ENCODE measurements around the gene DLL1. TPM values are rescaled to one million over a fixed set of nuclear protein-coding genes. Genes with fewer than 3 reads are reported as not detected.

The DLL1 gene
- total RNA-seq, 1 donor from 2014 or later = not detected

DNA sequence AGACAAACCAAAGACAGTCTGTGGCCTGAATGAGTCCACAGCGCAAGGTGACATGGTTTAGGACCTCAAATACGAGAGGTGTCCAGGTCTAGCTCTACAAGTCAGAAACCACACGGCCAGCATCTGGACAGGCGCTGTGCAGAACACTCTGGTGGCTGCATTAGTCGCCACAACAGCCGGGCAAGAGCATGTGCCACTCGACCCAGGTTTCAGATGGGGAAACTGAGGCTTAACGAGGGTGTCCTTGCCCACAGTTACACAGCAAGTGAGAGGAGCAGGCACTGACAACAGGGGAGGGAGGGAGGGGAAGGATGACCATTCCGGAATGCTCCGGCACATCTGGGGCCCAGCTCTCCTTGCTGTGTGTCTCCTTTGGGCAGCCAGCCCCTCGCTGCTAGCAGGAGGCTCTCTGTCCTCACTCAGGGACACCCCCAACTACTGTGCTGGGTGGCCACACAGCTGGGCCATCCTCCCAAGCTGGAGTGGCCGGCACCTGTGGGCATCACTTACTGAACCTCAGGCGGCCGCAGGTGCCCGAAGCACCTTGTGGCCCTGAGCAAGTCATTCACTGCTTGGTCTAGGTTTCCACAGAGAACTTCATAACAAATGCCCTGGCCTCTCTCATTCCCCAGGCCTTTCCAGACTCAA is 6.6 kb downstream of the DLL1 start:
- intact Hi-C loops (cut with micrococcal nuclease) = no loop called here

DNA sequence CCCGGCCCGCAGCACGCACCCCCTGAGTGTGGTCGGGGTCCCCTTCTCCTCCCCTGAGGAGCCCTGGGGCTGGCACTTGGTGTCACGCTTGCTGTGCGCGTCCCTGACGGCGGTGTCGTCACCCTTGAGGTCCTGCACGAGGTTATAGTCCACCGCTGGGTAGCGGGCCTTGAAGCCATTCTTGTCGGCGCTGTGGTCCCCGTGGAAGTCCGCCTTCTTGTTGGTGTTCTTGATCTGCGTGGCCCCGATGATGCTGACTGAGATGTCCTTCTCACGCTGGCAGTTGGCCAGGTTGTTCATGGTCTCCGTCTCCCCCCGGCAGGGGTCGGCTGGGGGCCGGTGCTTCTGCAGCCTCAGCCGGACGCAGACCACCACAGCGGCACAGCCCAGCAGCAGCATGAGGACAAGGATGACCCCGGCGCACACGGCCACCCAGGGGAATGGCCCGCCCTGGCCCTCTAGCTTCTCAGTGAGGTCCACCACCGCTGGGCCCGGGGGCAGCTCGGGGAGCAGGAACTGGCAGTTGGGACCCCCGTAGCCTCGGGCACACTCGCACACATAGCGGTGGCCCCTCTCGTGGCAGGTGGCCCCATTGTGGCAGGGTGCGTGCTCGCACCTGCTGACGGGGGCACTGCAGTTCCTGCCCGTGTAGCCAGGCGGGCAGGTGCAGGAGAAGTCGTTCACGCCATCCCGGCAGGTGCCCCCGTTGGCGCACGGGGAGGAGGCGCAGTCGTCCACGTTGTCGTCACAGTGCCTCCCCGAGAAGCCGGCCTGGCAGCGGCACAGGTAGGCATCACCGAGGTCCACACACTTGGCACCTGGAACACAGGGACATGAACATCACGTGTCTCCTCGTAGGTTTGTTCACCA is 7.4 kb downstream of the DLL1 start:
- intact Hi-C loops (cut with micrococcal nuclease) = no loop called here

DNA sequence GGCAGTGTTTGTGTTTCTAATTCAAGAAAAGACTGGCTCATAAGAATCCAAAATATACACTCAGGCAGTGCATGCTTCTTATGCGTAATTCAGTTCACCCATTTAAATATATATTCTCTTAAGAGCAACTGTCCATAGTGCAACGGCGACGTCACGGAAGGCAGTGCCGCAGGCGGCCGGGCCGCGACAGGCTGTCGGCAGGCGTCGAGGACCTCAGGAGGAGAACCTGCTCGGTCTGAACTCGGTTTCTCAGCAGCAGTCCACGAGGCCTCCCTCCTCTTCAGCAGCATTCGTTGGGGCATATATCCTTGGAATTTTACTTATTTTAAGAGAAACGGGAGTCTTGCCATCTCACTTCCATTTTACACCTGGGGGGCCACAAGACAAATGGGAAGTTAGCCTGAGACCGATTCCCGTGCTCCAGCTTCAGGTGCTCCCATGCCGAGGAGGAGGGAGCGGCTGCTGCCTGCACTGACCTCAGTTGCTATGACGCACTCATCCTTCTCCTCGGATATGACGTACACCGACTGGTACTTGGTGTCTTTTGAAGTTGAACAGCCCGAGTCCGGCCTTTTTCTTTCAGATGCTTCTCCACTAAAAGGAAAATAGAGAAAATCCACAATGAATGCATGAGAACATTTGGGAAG is 8.2 kb downstream of the DLL1 start:
- intact Hi-C loops (cut with micrococcal nuclease) = no loop called here

DNA sequence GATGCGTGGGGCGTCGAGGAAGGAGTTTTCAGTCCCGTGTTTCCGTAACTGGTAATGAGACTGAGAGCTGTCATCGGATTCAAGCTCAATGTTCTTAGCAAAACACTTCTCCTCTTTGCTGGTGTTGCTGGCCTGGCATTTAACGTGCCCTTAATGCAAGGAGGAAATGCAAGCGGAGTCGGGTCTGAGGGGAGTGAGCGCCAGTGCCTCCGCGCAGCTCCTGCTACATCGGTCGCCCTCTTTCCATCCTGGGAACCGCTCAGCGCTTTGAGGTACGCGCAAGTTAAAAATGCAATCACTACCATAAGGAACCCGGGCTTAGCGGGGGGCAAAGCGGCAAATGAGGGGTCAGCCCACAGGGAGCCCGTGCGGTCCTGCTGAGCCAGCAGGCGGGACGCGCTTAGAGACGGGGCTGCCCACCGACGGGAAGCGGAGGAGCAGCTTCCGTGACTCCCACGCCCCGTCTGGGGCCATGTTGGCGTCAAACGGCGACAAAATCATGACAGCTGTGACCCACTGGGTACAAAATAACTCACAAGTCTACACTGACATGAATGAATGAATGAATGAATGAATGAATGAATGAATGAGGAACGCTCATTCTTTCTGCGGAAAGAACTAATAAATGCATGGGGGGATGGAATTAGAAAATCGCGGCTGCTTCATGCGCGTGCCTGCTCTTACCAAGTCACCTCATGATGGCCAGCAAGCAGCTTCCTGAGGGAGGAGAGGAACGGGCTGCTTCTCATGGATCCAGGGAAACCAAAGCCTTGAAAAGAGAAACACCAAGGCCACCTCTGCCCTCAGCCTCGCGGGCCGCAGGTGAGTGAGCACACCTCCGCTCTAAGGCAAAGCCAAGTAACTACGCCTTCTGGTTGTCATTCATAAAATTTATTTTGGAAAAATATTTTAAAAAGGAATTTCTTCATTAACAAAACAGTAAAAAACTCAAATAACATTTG is 9.3 kb downstream of the DLL1 start:
- intact Hi-C loops (cut with micrococcal nuclease) = no loop called here

DNA sequence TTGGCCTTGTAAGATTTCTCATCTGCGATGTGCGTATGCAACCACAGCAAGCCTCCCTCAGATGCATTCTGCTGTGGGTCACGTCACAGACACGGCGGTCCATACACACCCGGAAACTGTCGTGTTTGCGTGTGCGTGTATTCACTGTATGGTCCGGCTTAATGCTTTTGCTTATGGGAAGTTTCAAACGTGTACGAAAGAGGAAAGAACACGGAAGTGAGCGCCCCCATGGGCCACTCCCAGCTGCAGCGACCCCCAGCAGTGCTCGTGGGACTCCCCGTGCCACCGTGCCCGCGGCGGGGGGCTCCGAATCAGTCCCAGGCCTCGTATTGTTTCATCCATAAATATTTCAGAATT is 10.2 kb downstream of the DLL1 start:
- intact Hi-C loops (cut with micrococcal nuclease) = no loop called here

DNA sequence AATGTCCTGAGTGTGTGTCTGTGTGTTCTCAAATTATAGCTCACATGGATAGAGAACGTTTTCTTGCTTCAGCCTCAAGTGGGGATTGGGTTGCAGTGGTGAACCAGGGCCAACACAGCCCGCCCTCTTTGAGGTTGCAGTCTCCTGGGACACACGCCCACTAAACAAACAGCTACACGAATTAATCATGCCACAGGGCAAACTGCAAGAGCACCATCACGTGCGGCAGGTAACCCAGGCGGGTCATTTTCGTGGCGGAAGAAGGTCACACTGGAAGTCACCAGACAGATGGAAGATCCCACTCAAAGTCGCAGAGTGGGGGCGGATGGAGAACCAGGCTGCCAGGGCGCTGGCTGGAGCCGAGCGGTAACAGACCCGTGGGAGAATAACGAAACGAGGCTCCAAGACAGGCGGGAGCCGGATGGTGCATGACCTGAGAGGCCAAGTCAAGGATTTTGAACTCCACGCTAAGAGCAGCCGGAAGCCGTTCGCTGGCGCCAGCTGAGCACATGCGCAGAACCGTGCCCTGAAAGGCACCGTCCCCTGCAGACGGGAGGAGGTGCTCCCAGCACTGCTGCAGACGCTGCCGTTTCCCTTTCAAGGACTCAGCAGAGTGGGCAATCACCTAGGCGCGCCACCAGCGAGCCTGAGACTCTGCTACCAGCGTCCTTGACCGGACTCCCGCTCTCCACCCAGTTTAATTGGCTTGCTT is 10.7 kb downstream of the DLL1 start:
- intact Hi-C loops (cut with micrococcal nuclease) = loop anchor here (10.0 kb wide), 1 partner anchor 195 kb away; no protein-coding TSS in a partner anchor

DNA sequence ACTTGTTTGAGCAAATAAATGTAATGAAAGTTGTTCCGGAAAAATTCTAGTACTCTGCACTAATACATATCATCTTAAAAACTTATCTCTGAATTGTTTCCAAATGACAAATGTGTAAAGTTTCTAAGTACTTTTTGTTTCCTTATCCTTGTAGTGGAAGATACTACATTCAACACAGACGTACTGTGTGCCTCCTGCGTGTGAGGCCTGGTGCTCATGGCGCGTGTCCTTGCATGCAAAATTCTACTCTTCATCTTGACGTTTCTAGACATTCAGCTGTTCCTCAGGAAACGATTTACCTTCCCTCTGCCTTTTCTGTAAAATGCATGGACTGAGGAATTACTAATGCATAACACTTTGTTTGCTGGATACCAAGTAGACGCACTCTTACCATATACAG is 11.5 kb downstream of the DLL1 start:
- intact Hi-C loops (cut with micrococcal nuclease) = loop anchor here (10.0 kb wide), 1 partner anchor 195 kb away; no protein-coding TSS in a partner anchor

DNA sequence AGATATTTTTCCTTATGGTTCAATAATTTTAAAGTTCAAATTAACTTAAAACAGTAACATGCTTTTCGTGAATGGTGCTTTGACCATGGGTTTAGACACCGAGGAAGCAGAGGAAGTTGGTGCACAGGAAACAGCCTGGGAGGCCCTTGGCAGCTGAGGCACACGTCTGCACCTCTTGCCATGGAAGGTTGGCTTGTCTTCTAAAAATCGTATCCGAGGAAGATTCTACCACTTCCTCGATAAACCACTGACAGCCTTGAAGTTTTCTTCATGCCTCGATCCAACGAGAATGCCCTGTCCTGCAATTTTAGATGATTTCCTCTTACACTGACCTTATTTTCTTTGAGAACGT is 12.2 kb downstream of the DLL1 start:
- intact Hi-C loops (cut with micrococcal nuclease) = loop anchor here (10.0 kb wide), 1 partner anchor 194 kb away; no protein-coding TSS in a partner anchor

DNA sequence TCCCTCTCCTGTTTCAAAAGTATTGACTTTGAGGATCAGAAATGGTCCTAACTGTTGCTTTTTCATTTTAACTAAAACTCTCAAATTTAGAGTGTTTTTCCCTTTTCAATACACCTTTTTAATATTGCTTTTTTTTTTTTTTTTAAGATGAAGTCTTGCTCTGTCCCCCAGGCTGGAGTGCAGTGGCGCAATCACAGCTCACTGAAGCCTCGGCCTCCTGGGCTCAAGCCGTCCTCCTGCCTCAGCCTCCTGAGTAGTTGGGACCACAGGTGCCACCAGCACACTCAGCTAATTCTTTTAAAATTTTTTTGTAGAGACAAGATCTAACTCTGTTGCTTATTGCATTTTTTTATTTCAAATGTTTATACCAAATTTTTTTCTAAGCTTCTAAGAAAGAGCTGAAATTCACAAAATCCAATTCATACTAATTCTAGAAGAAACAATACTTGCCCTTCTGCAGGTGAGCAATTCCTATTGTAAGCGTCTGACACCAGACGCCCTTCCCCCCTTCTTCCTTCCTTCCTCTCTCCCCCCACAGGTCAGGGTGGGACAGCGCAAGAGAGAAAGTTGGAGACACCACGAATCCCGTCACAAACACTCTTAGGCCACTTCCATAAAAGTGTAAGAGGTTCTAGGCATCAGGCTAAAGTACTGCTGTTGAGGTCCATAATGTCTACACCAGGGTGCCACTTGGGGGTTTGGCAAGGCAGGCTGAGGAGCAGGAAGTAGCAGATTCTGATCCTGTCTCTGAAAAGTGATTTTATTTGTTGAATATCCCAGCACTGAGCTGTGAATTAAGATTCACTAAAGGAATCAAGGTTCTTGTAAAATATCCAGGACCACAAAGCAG is 12.8 kb downstream of the DLL1 start:
- intact Hi-C loops (cut with micrococcal nuclease) = loop anchor here (10.0 kb wide), 1 partner anchor 193 kb away; no protein-coding TSS in a partner anchor

DNA sequence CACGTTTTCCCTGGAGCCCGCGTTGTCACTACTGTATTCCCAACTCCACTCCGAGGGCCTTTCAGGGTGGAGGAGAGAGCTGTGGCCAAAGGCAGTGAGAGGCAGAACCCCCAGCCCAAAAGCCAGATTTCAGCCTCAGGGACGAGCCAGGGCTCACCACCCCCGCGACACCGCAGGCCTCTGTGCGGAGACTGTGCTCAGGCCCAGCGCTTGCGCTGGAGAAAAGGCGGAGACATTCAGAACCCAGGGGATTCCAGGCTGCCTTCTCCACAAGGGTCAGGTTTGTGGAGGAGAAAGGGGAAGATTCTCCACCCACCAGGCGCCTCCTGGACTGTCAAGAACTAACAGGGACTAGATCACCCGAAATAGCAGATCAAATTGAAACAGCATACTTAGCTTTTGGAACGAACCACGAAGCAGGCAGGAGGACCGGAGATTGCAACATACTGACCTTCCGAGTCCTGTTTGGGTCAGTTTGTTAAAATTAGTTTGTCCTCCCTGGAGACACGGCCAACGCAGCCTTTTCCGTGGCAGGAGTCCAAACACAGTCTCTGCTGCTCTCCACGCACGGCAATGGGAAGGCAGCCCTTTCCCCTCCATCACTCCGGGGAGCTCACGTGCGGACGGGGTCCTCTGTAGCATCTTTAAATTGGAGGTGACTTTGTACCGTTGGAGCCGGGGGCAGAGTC is 14.4 kb downstream of the DLL1 start:
- intact Hi-C loops (cut with micrococcal nuclease) = loop anchor here (10.0 kb wide), 1 partner anchor 192 kb away; no protein-coding TSS in a partner anchor

DNA sequence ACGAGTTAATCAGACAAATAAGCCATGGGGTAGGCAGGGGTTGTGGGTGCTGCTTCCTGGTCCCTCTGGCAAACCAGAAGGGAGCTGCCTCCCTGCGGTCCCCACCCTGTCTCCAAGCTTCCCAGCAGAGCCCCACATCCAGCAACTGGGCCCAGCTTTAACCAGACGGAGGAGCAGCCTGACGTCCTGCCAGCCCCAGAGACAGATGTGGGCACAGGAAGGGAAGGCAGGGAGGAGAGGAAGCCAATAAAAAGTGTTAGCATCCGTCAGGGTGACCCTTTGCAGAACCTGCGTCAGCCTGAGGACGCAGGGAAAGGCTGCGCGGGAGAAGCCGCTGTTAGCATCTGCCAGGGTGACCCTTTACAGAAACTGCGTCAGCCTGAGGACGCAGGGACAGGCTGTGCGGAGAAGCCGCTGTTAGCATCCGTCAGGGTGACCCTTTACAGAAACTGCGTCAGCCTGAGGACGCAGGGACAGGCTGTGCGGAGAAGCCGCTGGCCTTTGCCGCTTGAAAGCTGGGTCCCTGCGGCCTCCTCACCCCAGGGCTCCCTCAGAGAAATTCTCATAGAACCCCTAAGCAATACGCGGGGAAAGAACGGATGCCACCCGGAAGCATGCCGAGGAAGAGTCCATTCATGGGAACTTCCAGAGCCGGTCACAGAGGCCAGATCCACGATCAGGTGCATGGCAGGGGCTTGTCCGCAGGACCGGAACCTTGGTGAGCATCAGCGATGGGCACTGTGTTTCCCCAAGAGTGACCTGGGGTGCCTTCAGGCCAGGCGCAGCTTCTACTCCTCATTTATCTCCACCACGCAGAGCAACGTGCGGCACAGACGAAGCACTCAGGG is 15.9 kb downstream of the DLL1 start:
- intact Hi-C loops (cut with micrococcal nuclease) = loop anchor here (5.0 to 10.0 kb wide), 2 partner anchors 32 to 190 kb away; partner anchors contain the start of gene FAM120B

DNA sequence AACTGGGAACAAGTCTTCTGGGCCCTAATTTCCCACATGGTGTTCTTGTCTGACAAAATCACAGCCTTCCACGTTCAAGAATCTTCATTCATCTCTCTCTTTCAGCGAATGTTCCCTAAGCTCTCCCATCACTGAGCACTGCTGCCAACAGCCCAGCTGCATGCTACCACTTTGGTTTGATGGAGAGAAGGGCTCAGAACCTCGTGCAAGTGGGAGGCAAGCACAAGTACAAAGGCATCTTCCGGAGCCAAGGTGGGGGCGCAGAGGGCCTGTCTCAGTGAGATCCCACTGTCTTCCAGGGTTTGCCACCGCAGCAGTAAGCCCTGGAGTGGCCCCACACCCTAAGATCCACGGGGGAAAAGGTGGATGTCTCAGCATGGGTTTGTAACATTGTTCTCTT is 17.2 kb downstream of the DLL1 start:
- intact Hi-C loops (cut with micrococcal nuclease) = loop anchor here (2.0 to 10.0 kb wide), 3 partner anchors 17 to 189 kb away; partner anchors contain the start of genes DLL1 and FAM120B

DNA sequence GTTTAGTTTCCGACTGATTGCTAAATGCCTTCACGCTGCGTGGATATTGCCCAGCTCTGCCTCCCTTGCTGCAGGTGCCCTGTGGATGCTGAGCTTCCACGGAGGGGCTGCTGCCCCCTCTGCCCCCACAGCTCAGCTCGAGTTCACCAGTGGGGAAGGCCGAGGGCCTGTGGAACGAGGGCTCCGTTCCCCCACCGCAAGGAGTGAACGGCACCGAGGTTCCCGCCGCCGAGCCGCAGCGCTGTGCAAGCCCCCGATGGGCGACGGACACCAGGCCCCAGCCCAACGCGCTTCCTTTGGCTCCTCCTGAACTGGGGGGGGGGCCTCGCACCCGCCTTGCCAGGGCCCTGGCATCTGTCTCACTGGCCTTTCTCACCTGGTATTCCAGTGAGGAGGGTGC is 17.7 kb downstream of the DLL1 start:
- intact Hi-C loops (cut with micrococcal nuclease) = loop anchor here (2.0 to 10.0 kb wide), 3 partner anchors 18 to 188 kb away; partner anchors contain the start of genes DLL1 and FAM120B

DNA sequence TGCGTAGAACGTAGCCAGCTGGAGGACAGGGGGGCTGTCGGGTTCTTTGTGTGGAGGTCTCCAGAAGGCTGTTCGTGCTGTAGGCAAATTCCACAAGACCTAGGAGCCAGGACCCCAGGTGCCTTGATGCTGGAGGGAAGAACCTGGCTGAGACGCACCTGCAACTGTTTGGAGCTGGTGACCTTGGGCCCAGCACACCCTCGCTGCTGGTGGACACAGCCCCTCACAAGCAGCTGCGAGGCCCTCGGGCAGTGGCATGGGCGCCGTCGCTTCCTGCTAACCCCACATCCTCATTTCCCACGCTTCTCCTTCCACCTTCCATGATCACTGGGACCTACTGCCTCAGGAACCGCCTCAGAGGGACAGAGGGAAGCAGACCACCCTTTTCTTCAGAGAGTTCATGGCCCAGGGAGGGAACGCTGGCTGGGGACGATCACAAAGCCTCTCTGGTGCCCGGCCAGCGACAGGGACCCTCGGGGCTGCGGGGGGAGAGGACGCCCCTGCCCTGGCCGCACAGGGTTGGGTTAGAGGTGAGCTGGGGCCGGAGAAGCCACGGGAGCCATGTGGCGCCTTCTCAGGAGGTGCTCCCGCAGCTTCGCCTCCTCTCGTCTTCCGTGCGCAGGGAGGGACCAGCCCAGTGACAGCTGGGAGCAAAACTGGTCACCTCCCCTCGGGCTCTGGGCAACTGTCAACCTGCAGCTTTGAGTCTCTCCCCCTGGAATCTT is 18.4 kb downstream of the DLL1 start:
- intact Hi-C loops (cut with micrococcal nuclease) = loop anchor here (2.0 to 10.0 kb wide), 3 partner anchors 18 to 188 kb away; partner anchors contain the start of genes DLL1 and FAM120B

DNA sequence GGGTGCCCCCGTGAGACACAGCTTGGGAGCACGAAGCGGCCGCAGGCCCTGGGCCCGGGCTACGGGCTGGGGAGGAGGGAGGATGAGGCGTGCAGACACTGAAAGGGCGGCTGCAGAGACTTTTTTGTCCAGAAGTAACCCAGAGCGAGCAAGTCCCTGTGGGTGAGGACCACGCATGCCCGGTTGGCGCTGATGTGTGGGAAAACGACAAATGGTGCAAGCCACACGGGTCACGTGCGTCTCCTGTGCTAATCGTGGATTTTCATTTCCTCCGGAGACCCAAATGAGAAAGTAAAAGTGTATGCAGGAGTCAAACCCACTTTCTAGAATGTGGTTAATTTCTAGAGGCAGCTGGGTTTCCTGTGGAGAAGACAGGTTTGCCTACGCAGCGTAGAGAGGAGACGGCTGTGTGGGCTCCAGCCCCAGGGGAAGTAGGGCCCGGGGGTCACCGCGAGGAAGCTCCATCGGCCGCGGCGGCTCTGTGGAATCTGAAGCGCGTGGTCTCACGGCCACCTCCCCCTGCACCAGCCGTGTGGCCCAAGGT is 19.0 kb downstream of the DLL1 start:
- intact Hi-C loops (cut with micrococcal nuclease) = loop anchor here (2.0 to 10.0 kb wide), 3 partner anchors 19 to 187 kb away; partner anchors contain the start of genes DLL1 and FAM120B

DNA sequence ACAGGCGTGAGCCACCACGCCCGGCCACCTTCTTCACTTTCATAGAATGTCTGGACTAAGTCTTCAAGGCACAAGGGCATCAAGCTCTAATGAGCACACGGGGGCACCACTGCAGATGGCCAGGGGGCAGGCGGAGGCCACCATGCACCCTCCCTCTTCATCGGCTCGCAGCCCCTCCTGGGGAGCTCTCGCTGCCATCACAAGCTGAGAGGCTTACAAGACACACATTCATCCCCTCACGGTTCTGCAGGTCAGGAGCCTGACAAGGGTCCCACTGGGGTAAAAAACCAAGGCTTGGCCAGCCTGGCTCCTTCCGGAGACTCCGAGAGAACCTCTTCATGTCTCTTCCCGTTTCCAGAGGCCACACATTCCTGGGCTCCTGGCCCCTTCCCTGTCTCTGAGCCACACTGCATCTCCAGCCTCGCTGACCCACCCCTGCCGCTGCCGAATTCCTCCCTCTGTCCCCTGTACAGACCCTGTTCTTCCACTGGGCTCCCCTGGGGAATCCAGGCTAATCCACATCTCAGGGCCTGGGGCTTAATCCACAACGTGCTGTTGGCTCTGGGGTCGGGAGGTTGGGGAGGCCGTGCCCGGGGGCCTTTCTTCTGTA is 19.8 kb downstream of the DLL1 start:
- intact Hi-C loops (cut with micrococcal nuclease) = loop anchor here (5.0 to 10.0 kb wide), 2 partner anchors 36 to 186 kb away; partner anchors contain the start of gene FAM120B

Data from T-helper 2 cell treated with Interferon-gamma antibody and Interleukin-4, amounts not matched to agents 100 ng/mL and 5 ng/mL, for 36 hours (primary cell).